ENCODE data around the gene PNPLA7. TPM values are rescaled to one million over a fixed set of nuclear protein-coding genes. Genes with fewer than 3 reads are reported as not detected.
A peak's percentile ranks its signal among the peaks of the same experiment; 100 is the strongest.

Gene PNPLA7
- total and polyA plus RNA-seq, 2 of the 13 experiments (the other 11 are each of a cell fraction or from before 2014, with no cell fraction given): 0.42 to 1.5 TPM

- TF ChIP-seq, protein P1, sequence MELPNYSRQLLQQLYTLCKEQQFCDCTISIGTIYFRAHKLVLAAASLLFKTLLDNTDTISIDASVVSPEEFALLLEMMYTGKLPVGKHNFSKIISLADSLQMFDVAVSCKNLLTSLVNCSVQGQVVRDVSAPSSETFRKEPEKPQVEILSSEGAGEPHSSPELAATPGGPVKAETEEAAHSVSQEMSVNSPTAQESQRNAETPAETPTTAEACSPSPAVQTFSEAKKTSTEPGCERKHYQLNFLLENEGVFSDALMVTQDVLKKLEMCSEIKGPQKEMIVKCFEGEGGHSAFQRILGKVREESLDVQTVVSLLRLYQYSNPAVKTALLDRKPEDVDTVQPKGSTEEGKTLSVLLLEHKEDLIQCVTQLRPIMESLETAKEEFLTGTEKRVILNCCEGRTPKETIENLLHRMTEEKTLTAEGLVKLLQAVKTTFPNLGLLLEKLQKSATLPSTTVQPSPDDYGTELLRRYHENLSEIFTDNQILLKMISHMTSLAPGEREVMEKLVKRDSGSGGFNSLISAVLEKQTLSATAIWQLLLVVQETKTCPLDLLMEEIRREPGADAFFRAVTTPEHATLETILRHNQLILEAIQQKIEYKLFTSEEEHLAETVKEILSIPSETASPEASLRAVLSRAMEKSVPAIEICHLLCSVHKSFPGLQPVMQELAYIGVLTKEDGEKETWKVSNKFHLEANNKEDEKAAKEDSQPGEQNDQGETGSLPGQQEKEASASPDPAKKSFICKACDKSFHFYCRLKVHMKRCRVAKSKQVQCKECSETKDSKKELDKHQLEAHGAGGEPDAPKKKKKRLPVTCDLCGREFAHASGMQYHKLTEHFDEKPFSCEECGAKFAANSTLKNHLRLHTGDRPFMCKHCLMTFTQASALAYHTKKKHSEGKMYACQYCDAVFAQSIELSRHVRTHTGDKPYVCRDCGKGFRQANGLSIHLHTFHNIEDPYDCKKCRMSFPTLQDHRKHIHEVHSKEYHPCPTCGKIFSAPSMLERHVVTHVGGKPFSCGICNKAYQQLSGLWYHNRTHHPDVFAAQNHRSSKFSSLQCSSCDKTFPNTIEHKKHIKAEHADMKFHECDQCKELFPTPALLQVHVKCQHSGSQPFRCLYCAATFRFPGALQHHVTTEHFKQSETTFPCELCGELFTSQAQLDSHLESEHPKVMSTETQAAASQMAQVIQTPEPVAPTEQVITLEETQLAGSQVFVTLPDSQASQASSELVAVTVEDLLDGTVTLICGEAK (IDR thresholded peaks at IDR 0.05): no peak
- TF ChIP-seq, protein P1 (CRISPR knock-in tag; IDR thresholded peaks at IDR 0.05): peak; percentile 42; the same call in 1 of the 2 replicates
- TF ChIP-seq POLR2A (IDR thresholded peaks at IDR 0.05; ENCODE audit: insufficient read depth in 1 of 2, low read depth in 2 of 2, low read length in 2 of 2) (no peak), ZNF142 (CRISPR knock-in tag; IDR thresholded peaks at IDR 0.05) (no peak), RFX3 (CRISPR knock-in tag; IDR thresholded peaks at IDR 0.05) (no peak), ZBED4 (CRISPR knock-in tag; IDR thresholded peaks at IDR 0.05; ENCODE audit: borderline replicate concordance) (no peak), ZNF775 (CRISPR knock-in tag; IDR thresholded peaks at IDR 0.05; ENCODE audit: borderline replicate concordance) (no peak), ADNP (CRISPR knock-in tag; IDR thresholded peaks at IDR 0.05) (no peak), ZNF724P (CRISPR knock-in tag; IDR thresholded peaks at IDR 0.05; ENCODE audit: borderline replicate concordance) (no peak), ZNF501 (CRISPR knock-in tag; IDR thresholded peaks at IDR 0.05) (peak; percentile 39; the same call in 1 of the 2 replicates)
These were observed 90.4 kb downstream of the PNPLA7 start (continued) for GRCh38 chr9:137459601-137460362.

Data from HepG2 (cell line).